OCI-LY7 (cell line): ENCODE measurements around the gene SYTL3. TPM values are rescaled to one million over a fixed set of nuclear protein-coding genes. Genes with fewer than 3 reads are reported as not detected.
A peak's percentile ranks its signal among the peaks of the same experiment; 100 is the strongest.

Source experiments
- BruUV-seq: library from RNA; stranded (reverse); fragments of 400-500 nt; replicated peaks from 2 replicates; lab custom pipeline; 2021; lab: Mats Ljungman, UMichigan
- CTCF ChIA-PET: fragments of 300-600 bp; sonication (Branson Sonifier 250); formaldehyde crosslinking; loops from one replicate; lab custom pipeline; 2022; ENCODE audit warnings: antibody characterized with exemption; ENCODE audit not compliant: unreplicated experiment; lab: Charles Lee
- POLR2A ChIA-PET: fragments of 300-600 bp; sonication (Branson Sonifier 250); formaldehyde crosslinking; loops from one replicate; lab custom pipeline; 2022; ENCODE audit warnings: antibody characterized with exemption; lab: Charles Lee
- DNase-seq: peaks from one replicate; pipeline ENCODE4 v3.0.0-alpha.2; 2015; ENCODE audit warnings: low spot score
- H2AFZ ChIP-seq: fragments of 200-600 bp; sonication (generic), shearing (Covaris generic); 2 replicates; pipeline ENCODE4 v1.6.1; 2014; ENCODE audit warnings: mild to moderate bottlenecking, antibody characterized with exemption, low read length, moderate library complexity
- H3K27ac ChIP-seq: fragments of 200-600 bp; sonication (generic); 2 replicates; pipeline ENCODE4 v1.5.1; 2014; ENCODE audit warnings: mixed run types, low read depth, mild to moderate bottlenecking, moderate library complexity, low read length, inconsistent platforms; ENCODE audit not compliant: poor library complexity, severe bottlenecking
- H3K36me3 ChIP-seq: fragments of 200-600 bp; sonication (generic); 2 replicates; pipeline ENCODE4 v1.6.1; 2014; ENCODE audit warnings: mild to moderate bottlenecking, antibody characterized with exemption, low read length, moderate library complexity, mixed read lengths; ENCODE audit not compliant: insufficient read depth
- H3K4me1 ChIP-seq: fragments of 200-600 bp; sonication (generic); 2 replicates; pipeline ENCODE4 v1.5.1; 2014; ENCODE audit warnings: mild to moderate bottlenecking, low read length; ENCODE audit not compliant: insufficient read depth, poor library complexity, severe bottlenecking
- H3K4me2 ChIP-seq: fragments of 200-600 bp; sonication (generic); 2 replicates; pipeline ENCODE4 v1.6.1; 2014; ENCODE audit warnings: mild to moderate bottlenecking, low read length
- H3K4me3 ChIP-seq: fragments of 200-600 bp; sonication (generic); 2 replicates; pipeline ENCODE4 v1.5.1; 2014; ENCODE audit warnings: mild to moderate bottlenecking, low read depth, low read length; ENCODE audit not compliant: poor library complexity, severe bottlenecking
- H3K79me2 ChIP-seq: fragments of 200-600 bp; sonication (generic); 2 replicates; pipeline ENCODE4 v1.6.1; 2016; ENCODE audit warnings: low read depth, mild to moderate bottlenecking, low read length, moderate library complexity, mixed read lengths; ENCODE audit not compliant: insufficient read depth
- H3K9me2 ChIP-seq: fragments of 200-600 bp; sonication (generic); 2 replicates; pipeline ENCODE4 v1.6.1; 2016; ENCODE audit warnings: mild to moderate bottlenecking, low read length, mixed read lengths; ENCODE audit not compliant: insufficient read depth
- H3K9me3 ChIP-seq: fragments of 200-600 bp; sonication (generic); 2 replicates; pipeline ENCODE4 v1.6.1; 2014; ENCODE audit warnings: mild to moderate bottlenecking, mixed run types, low read length, mixed read lengths
- H4K20me1 ChIP-seq: fragments of 200-600 bp; sonication (generic); 2 replicates; pipeline ENCODE4 v1.6.1; 2014; ENCODE audit warnings: mild to moderate bottlenecking, antibody characterized with exemption, low read length, moderate library complexity, mixed read lengths; ENCODE audit not compliant: insufficient read depth
- EZH2phosphoT487 ChIP-seq: fragments of 200-600 bp; sonication (generic); IDR thresholded peaks from 2 replicates; pipeline ENCODE4 v1.6.1; 2018; ENCODE audit warnings: low read depth, borderline replicate concordance, mild to moderate bottlenecking, mixed run types, antibody characterized with exemption, low read length, moderate library complexity, mixed read lengths
- intact Hi-C: fragments of 100-400 bp; cut with micrococcal nuclease; formaldehyde crosslinking; loops from one replicate; pipeline ENCODE4 v1.10.0; 2022; ENCODE audit not compliant: unreplicated experiment
- total RNA-seq, 2 experiments: library from RNA; depleted of rRNA in 1 of 2; stranded (reverse); fragments of >200 nt in 1 of 2; shearing (Covaris generic) in 1 of 2; gene quantifications; 2 replicates each; pipeline ENCODE4 v1.2.3, GENCODE V29; 2014 to 2022
- TF ChIP-seq, protein P1 (sequence below): fragments of 200-600 bp; sonication (generic); conservative IDR thresholded peaks from 2 replicates; pipeline ENCODE4 v1.5.1; 2014; ENCODE audit warnings: mild to moderate bottlenecking, antibody characterized with exemption, low read length, moderate library complexity, mixed read lengths

Gene SYTL3
- total RNA-seq, 2 experiments from 2014 or later = 0.32 to 0.89 TPM

DNA sequence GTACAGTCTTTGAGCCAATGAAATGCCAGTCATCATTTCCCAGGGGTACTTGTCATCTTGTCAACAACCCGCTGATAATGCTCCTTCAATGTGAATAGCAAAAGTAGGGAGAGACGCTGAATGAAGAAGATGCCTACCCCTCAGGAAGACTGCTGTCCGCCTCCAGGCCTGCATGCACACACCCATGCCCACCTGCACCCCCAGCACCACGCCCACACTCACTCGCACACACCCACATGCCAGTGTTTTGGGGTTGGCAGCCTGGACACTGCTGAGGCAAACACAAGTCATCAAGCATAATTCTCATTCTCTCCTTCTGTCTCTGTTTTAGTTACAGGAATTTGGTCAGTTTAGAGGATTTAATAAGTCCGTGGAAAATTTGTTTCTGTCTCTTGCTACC is 63.6 kb downstream of the SYTL3 start:
- H3K79me2 ChIP-seq = no peaks in the 10 kb centered on the region
- H2AFZ ChIP-seq = no peak overlapping the region
- no peaks in the 10 kb centered on the region for H3K36me3 ChIP-seq
- CTCF ChIA-PET = no interaction called here
- POLR2A ChIA-PET = no interaction called here
- H3K9me2 ChIP-seq = no peaks in the 10 kb centered on the region
- no peaks in the 10 kb centered on the region for H4K20me1 ChIP-seq
- H3K4me3 ChIP-seq = no peak overlapping the region
- no peak for DNase-seq
- no peak overlapping the region for H3K27ac ChIP-seq
- H3K9me3 ChIP-seq = no peaks in the 10 kb centered on the region
- peaks cover 42% of the 10 kb centered on the region for H3K4me1 ChIP-seq
- TF ChIP-seq, protein P1, sequence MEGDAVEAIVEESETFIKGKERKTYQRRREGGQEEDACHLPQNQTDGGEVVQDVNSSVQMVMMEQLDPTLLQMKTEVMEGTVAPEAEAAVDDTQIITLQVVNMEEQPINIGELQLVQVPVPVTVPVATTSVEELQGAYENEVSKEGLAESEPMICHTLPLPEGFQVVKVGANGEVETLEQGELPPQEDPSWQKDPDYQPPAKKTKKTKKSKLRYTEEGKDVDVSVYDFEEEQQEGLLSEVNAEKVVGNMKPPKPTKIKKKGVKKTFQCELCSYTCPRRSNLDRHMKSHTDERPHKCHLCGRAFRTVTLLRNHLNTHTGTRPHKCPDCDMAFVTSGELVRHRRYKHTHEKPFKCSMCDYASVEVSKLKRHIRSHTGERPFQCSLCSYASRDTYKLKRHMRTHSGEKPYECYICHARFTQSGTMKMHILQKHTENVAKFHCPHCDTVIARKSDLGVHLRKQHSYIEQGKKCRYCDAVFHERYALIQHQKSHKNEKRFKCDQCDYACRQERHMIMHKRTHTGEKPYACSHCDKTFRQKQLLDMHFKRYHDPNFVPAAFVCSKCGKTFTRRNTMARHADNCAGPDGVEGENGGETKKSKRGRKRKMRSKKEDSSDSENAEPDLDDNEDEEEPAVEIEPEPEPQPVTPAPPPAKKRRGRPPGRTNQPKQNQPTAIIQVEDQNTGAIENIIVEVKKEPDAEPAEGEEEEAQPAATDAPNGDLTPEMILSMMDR = no peak
- no peak for TF ChIP-seq EZH2phosphoT487
- intact Hi-C loops = no loop called here
- no peak overlapping the region for H3K4me2 ChIP-seq
- no TSS peak for BruUV-seq

GRCh38 chr6:158714706-158715105 is 64.9 kb downstream of the SYTL3 start:
- intact Hi-C loops = loop anchor here (5.0 kb wide), 2 partner anchors 93 to 153 kb away; no protein-coding TSS in a partner anchor
- no peaks in the 10 kb centered on the region for H3K9me3 ChIP-seq

More at GRCh38 chr6:158714706-158715105, 64.9 kb downstream of the SYTL3 start:
- H3K4me2 ChIP-seq = peak overlapping the region; percentile 33
- H2AFZ ChIP-seq = no peak overlapping the region
- POLR2A ChIA-PET = interaction anchor here (0.6 to 1.3 kb wide), 2 partner anchors 259 to 1296 kb away, joined by 4 read pairs; no protein-coding TSS in a partner anchor
- BruUV-seq = no TSS peak
- no peaks in the 10 kb centered on the region for H3K9me2 ChIP-seq
- H4K20me1 ChIP-seq = no peaks in the 10 kb centered on the region
- CTCF ChIA-PET = interaction anchor here (1.0 kb wide), 1 partner anchor 97 kb away, joined by 3 read pairs; no protein-coding TSS in a partner anchor
- no peaks in the 10 kb centered on the region for H3K79me2 ChIP-seq
- H3K4me3 ChIP-seq = no peak overlapping the region
- no peaks in the 10 kb centered on the region for H3K36me3 ChIP-seq
- peak; percentile 62 for DNase-seq
- peaks cover 41% of the 10 kb centered on the region for H3K4me1 ChIP-seq
- TF ChIP-seq, protein P1 = no peak
- no peak for TF ChIP-seq EZH2phosphoT487
- H3K27ac ChIP-seq = no peak overlapping the region
